Stimulated activated CD8-positive, alpha-beta memory T cell treated with anti-CD3 and anti-CD28 coated beads, Interleukin-15, amount 100 ng/mL, for 4 hours (primary cell): ENCODE measurements around the gene HUWE1.

Experiments
- DNase-seq, 2 donors: peaks; one replicate each; pipeline ENCODE4 v3.0.0-alpha.2; 2020; ENCODE audit warnings: low read depth in 2 of 2

Gene HUWE1

DNA sequence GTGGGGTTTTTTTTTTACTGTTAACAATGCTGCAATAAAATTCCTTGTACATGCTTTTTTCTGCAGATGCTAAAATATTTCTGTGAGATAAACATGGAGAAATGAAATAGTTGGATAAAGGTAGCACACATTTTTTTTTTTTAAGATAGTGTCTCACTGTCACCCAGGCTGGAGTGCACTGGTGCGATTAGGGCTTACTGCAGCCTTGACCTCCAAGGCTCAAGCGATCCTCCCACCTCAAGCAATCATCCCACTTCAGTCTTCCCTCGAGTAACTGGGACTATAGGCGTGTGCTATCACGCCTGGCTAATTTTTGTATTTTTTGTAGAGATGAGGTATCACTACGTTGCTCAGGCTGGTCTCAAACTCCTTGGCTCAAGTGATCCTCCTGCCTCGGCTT is 1.8 kb upstream of the HUWE1 start:
- no peak for DNase-seq

- no peak for DNase-seq
Observed at GRCh38 chrX:53685711-53686110, 808 bp downstream of the HUWE1 start.

GRCh38 chrX:53684415-53685192 is 1.9 kb downstream of the HUWE1 start:
- DNase-seq: no peak

GRCh38 chrX:53683556-53684414 is 2.7 kb downstream of the HUWE1 start:
- peak; percentile 78 to 86 for DNase-seq

DNA sequence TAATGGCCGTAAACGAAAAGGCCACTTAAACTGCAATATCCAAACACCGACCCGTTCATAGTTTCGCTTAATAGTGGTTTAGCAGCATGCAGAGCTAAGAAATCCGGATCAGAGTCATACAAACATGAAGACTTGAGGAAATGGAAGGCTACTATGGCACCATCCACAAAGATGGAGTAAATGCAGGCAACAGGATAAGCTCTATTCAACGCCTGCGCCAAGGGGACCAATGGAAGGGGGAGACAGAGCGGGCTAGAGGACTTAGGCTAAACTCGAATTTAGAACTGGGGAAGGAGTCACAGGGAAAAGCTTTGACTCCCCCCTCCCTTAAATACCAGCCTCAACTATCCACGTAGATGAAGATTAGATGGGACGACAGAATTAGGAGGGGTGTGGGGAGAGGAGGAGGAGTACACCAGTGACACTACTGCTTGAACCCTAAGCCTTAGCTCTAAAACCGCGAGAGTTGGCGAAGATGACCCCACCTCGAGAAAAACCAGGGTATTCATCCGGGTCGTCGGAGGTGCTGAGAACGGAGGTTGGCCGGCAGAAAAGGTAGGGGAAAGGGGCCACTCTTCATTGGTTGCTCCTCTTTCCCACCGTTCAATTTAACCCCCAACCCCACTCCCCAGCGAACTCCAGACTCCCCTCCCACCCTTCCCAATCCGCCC is 3.5 kb downstream of the HUWE1 start:
- DNase-seq: peak in 1 of 2 donors; percentile 5

- DNase-seq: no peak
Observed at GRCh38 chrX:53681661-53682060, 4.9 kb downstream of the HUWE1 start.

DNA sequence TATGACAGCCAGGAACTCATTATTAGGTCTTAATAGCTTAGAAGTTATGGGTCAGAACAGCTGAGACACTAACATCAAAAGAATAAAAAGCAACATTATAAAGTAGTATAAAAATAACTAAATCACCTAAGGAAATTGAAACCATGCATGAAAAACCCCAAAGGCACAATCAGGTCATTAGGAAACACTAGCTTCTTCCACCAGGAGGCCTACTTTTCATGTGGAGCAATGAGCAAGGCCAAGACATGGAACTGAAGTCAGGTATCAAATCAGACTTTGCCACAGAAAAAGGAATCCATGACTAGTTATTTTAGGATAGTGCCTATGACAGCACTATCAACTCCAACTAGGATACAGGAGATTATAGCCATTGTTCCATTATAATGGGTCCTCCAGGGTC is 7.9 kb downstream of the HUWE1 start:
- no peak for DNase-seq

GRCh38 chrX:53677286-53677685 is 9.2 kb downstream of the HUWE1 start:
- no peak for DNase-seq

- no peak for DNase-seq
Observed at GRCh38 chrX:53674581-53674980, 11.9 kb downstream of the HUWE1 start.

- no peak for DNase-seq
Observed at GRCh38 chrX:53669258-53669657, 17.3 kb downstream of the HUWE1 start.

DNA sequence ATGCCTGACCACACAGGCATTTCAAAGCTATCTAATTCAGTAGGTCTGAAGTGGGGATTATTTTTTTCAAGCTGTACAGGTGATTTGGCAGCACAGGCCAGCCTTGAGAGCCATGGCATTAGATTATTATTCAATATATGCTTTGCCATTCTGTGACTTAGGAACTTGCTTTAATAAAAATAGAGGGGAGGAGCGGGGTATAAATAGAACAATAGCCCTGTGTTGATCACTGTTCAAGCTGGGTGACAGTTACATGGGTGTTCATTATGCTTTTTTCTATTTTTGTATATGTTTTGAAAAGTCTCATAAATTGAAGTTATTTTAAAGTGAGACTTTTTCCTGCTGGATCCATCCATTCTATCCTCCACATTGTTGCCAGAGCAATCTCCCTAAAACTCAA is 20.3 kb downstream of the HUWE1 start:
- no peak for DNase-seq

DNA sequence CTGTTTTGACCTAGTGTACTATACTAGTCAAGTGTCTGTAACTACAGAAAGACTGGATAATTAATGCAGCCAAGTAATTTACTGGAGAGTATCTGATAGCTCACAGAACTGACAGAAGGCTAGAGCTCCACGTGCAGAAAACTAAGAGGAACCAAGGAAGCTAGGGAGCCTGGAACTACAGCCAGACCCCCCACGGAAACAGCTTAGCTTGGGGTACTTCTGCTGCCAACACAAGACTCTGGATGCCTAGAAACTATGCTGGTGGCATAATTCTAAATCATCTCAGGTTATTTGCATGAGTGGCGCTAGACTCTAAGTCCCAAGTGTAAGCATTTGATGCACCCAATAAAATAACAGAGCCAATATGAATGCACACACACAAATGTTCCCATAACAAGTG is 26.5 kb downstream of the HUWE1 start:
- no peak for DNase-seq

DNA sequence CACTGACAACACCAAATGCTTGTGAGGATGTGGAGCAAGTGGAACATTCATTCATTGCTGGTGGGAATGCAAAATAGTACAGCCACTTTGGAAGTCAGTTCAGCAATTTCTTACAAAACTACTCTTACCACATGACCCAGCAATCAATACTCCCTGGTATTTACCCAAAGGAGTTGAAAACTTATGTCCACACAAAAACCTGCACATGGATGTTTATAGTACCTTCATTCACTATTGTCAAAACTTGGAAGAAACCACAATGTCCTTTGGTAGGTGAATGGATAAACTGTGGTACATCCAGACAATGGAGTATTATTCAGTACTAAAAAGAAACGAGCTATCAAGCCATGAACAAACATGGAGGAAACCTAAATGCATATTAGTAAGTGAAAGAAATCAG is 27.5 kb downstream of the HUWE1 start:
- no peak for DNase-seq

DNA sequence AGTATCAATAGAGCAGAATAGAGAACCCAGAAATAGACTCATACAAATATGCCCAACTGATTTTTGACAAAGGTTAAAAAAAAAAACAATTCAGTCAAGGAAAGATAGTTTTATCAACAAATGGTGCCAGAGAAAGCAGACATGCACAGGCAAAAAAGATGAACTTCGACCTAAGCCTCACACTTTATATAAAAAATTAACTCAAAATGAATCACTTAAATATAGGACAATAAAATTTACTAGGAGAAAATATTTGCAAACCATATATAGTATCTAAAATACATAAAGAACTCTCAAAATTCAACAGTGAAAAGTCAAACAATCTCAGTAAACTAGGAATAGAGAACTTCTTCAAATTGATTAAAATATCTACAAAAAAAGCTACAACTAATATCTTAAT is 29.7 kb downstream of the HUWE1 start:
- DNase-seq: no peak

GRCh38 chrX:53654376-53654775 is 32.1 kb downstream of the HUWE1 start:
- DNase-seq: no peak

GRCh38 chrX:53644751-53645150 is 41.8 kb downstream of the HUWE1 start:
- no peak for DNase-seq

DNA sequence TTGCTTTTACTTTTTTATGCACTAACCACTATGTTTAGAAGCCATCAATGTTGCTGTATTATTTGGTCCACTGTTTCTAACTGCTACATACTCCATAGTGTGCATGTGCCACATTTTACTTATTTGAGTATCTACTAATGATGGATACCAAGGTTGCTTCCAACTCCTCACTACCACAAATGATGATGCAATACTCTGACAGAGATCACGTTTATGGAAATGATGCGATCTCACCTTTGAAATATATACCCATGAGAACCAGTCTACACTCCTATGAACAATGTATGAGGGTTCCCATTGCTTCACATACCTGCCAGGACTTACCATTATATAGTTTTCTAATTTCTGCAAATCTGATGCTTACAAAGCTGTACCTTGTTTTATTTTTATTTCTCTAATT is 44.2 kb downstream of the HUWE1 start:
- DNase-seq: no peak

DNA sequence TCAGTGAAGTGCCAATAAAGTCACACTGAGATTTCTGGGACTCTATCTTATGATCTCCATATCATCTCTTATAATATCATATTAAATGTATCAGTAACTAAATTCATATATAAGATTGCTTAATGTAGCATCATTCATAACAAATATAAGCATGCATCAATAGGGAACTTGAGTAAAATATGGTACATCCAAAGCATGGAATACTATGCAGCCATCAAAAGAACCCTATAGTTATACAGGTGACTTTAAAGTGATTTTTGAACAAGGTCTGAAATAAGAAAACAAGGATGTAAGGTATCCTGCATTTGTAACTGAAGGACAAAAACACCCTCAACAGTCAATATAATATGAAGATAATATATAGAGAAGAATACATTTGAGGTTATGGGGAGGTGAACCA is 47.3 kb downstream of the HUWE1 start:
- DNase-seq: no peak

DNA sequence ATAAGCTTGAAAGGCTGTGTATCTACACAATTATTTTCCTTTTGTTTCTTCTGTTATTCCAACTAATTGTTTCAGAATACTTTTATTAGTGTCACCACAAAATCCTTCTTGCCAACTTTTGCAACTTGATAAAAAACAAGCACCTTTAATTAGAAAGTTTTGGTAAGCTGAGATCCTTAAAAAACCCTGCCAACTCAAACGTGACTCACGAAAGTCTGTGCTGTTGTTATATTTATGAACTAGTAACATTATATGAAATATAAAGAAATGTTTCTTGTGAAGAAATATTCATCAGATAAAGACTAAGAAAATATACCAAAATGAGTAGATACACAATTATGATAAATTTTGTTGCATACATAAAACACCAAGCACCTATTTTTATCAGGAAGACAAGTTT is 49.0 kb downstream of the HUWE1 start:
- DNase-seq: no peak

DNA sequence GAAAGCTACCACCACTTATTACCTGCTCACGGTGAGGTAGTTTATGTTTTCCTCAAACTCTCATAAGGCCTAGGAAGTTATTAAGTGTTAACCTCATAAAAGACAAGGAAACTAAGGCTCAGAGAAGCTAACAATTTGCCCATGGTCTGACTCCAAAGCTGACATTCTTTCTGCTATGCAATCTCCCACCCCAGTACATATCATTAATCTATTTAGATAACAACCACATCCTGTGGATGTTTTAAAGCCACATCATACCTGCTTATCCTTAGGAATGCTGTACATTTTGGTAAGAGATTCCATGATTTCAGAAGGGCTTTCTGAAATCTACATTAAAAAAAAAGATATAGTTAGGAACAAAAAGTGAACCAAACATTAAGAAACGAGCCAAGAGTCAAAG is 55.4 kb downstream of the HUWE1 start:
- DNase-seq: no peak

- DNase-seq: no peak
Observed at GRCh38 chrX:53630261-53630660, 56.3 kb downstream of the HUWE1 start.

GRCh38 chrX:53622431-53622830 is 64.1 kb downstream of the HUWE1 start:
- no peak for DNase-seq
